C4-2B (cell line): Measurements from ENCODE around the gene MAPRE2.
"Not testable (repeated sequence)": the region's sequence is repeated elsewhere in the genome, so short reads cannot be mapped to it uniquely, and the experiment has no call there.

Experiments used
- H3K27ac ChIP-seq: fragments of 450-650 bp; 2 replicates; pipeline ENCODE4 v1.5.1; 2017
- CTCF ChIP-seq: fragments of 450-650 bp; conservative IDR thresholded peaks from 2 replicates; pipeline ENCODE4 v1.5.1; 2017; ENCODE audit warnings: mild to moderate bottlenecking
- ZFX ChIP-seq: fragments of 450-650 bp; IDR thresholded peaks from 2 replicates; pipeline ENCODE4 v1.6.1; 2017

Gene MAPRE2

GRCh38 chr18:35141567-35142274 lies 100.5 kb downstream of the MAPRE2 start:
- TF ChIP-seq ZFX = no peak
- TF ChIP-seq CTCF = no peak
- no peak overlapping the region for H3K27ac ChIP-seq

- TF ChIP-seq ZFX (no peak), CTCF (no peak)
- no peak overlapping the region for H3K27ac ChIP-seq
These were observed 101.0 kb downstream of the MAPRE2 start for GRCh38 chr18:35142275-35142615.

GRCh38 chr18:35143622-35144596 lies 102.7 kb downstream of the MAPRE2 start:
- TF ChIP-seq ZFX = no peak
- peak; percentile 80 for TF ChIP-seq CTCF
- H3K27ac ChIP-seq = no peak overlapping the region

GRCh38 chr18:35144698-35145097 lies 103.5 kb downstream of the MAPRE2 start:
- no peak overlapping the region for H3K27ac ChIP-seq
- TF ChIP-seq ZFX (no peak), CTCF (no peak)

GRCh38 chr18:35150195-35150594 lies 109.0 kb downstream of the MAPRE2 start:
- not testable (repeated sequence) for H3K27ac ChIP-seq

GRCh38 chr18:35153609-35154272 lies 112.5 kb downstream of the MAPRE2 start:
- H3K27ac ChIP-seq = no peak overlapping the region
- TF ChIP-seq ZFX = no peak
- TF ChIP-seq CTCF = no peak

- TF ChIP-seq CTCF = no peak
- TF ChIP-seq ZFX = no peak
- H3K27ac ChIP-seq = no peak overlapping the region
These were observed 114.3 kb downstream of the MAPRE2 start for GRCh38 chr18:35155398-35156117.
